Measurements from ENCODE around the gene KY.

The KY gene

GRCh38 chr3:134652886-134653630, 2.2 kb upstream of the KY start:
- H3K4me1 ChIP-seq (ENCODE audit: control insufficient read depth, low read length): no peaks in the 10 kb centered on the region
- no peak overlapping the region for H3K4me2 ChIP-seq (ENCODE audit: low read length)
- H3K9me2 ChIP-seq (replicated peaks; ENCODE audit: control insufficient read depth, low read length): no peaks in the 10 kb centered on the region
- H3K4me3 ChIP-seq (ENCODE audit: low read length): no peak overlapping the region
- H3K79me2 ChIP-seq (ENCODE audit: control insufficient read depth, low read length): no peaks in the 10 kb centered on the region
- no peaks in the 10 kb centered on the region for H3K9me3 ChIP-seq (ENCODE audit: control insufficient read depth, insufficient read depth, low read length)
- no peaks in the 10 kb centered on the region for H4K20me1 ChIP-seq (ENCODE audit: control insufficient read depth, insufficient read depth, low read depth, low read length)
- TF ChIP-seq CTCF (IDR thresholded peaks at IDR 0.05; ENCODE audit: low read depth, low read length, poor library complexity, severe bottlenecking) (no peak), EZH2phosphoT487 (IDR thresholded peaks at IDR 0.05; ENCODE audit: borderline replicate concordance, low read length) (no peak)
- no peaks in the 10 kb centered on the region for H3F3A ChIP-seq (ENCODE audit: control insufficient read depth, insufficient read depth)
- H3K27me3 ChIP-seq (ENCODE audit: control insufficient read depth, low read length): no peaks in the 10 kb centered on the region
- H3K36me3 ChIP-seq (ENCODE audit: control insufficient read depth, low read length): no peaks in the 10 kb centered on the region
- H3K27ac ChIP-seq (ENCODE audit: low read depth, low read length): no peak overlapping the region

- Histone ChIP-seq H3K9me2 (replicated peaks; ENCODE audit: control insufficient read depth, low read length) (no peaks in the 10 kb centered on the region), H3F3A (ENCODE audit: control insufficient read depth, insufficient read depth) (no peaks in the 10 kb centered on the region), H4K20me1 (ENCODE audit: control insufficient read depth, insufficient read depth, low read depth, low read length) (no peaks in the 10 kb centered on the region), H3K4me3 (ENCODE audit: low read length) (no peak overlapping the region), H3K79me2 (ENCODE audit: control insufficient read depth, low read length) (no peaks in the 10 kb centered on the region), H3K27ac (ENCODE audit: low read depth, low read length) (no peak overlapping the region), H3K9me3 (ENCODE audit: control insufficient read depth, insufficient read depth, low read length) (no peaks in the 10 kb centered on the region), H3K4me2 (ENCODE audit: low read length) (no peak overlapping the region), H3K36me3 (ENCODE audit: control insufficient read depth, low read length) (no peaks in the 10 kb centered on the region), H3K4me1 (ENCODE audit: control insufficient read depth, low read length) (no peaks in the 10 kb centered on the region), H3K27me3 (ENCODE audit: control insufficient read depth, low read length) (no peaks in the 10 kb centered on the region)
- TF ChIP-seq EZH2phosphoT487 (IDR thresholded peaks at IDR 0.05; ENCODE audit: borderline replicate concordance, low read length): no peak
- TF ChIP-seq CTCF (IDR thresholded peaks at IDR 0.05; ENCODE audit: low read depth, low read length, poor library complexity, severe bottlenecking): no peak
Measured at GRCh38 chr3:134652409-134652831, 1.6 kb upstream of the KY start.

GRCh38 chr3:134651347-134652041, 672 bp upstream of the KY start:
- Histone ChIP-seq H3K27ac (ENCODE audit: low read depth, low read length) (no peak overlapping the region), H3K4me2 (ENCODE audit: low read length) (no peak overlapping the region), H3F3A (ENCODE audit: control insufficient read depth, insufficient read depth) (no peaks in the 10 kb centered on the region), H3K27me3 (ENCODE audit: control insufficient read depth, low read length) (no peaks in the 10 kb centered on the region), H3K9me2 (replicated peaks; ENCODE audit: control insufficient read depth, low read length) (no peaks in the 10 kb centered on the region), H3K4me3 (ENCODE audit: low read length) (no peak overlapping the region), H3K9me3 (ENCODE audit: control insufficient read depth, insufficient read depth, low read length) (no peaks in the 10 kb centered on the region), H3K79me2 (ENCODE audit: control insufficient read depth, low read length) (no peaks in the 10 kb centered on the region), H3K36me3 (ENCODE audit: control insufficient read depth, low read length) (no peaks in the 10 kb centered on the region), H3K4me1 (ENCODE audit: control insufficient read depth, low read length) (no peaks in the 10 kb centered on the region), H4K20me1 (ENCODE audit: control insufficient read depth, insufficient read depth, low read depth, low read length) (no peaks in the 10 kb centered on the region)
- TF ChIP-seq CTCF (IDR thresholded peaks at IDR 0.05; ENCODE audit: low read depth, low read length, poor library complexity, severe bottlenecking): no peak
- TF ChIP-seq EZH2phosphoT487 (IDR thresholded peaks at IDR 0.05; ENCODE audit: borderline replicate concordance, low read length): no peak

All from DOHH2 (cell line).